T-cell (primary cell): Measurements from ENCODE around the gene ATIC. TPM values are rescaled to one million over a fixed set of nuclear protein-coding genes. Genes with fewer than 3 reads are reported as not detected.

Source experiments
- ATAC-seq, 4 experiments: fragments of 200-7000 bp in 3 of 4; fragments of 150-1000 bp in 1 of 4; cut with Tn5 transposase; replicated peaks in 1 of 4; 1 replicate in 3 of 4; 2 replicates in 1 of 4; pipeline ENCODE4 v1.10.0; 2021; ENCODE audit warnings: moderate library complexity in 3 of 4, mild to moderate bottlenecking in 2 of 4, moderate number of reproducible peaks in 1 of 4
- CTCF ChIA-PET, 2 donors: fragments of 300-600 bp; sonication (Branson Sonifier 250); formaldehyde crosslinking; loops; one replicate each; lab custom pipeline; 2022; ENCODE audit warnings: antibody characterized with exemption in 2 of 2; lab: Charles Lee
- POLR2A ChIA-PET, 2 donors: fragments of 300-600 bp; sonication (Branson Sonifier 250); formaldehyde crosslinking; loops; one replicate each; lab custom pipeline; 2022; ENCODE audit warnings: antibody characterized with exemption in 2 of 2; lab: Charles Lee
- DNase-seq, 35 experiments: peaks; one replicate each; pipeline versions ENCODE4 v3.0.0 to v3.0.0-alpha.2; 2013 to 2023
- H3K27ac ChIP-seq: one replicate; pipeline ENCODE4 v1.5.1; 2013; ENCODE audit warnings: low read length
- H3K27me3 ChIP-seq, 2 experiments: replicated peaks in 1 of 2; 1 replicate in 1 of 2; 2 replicates in 1 of 2; pipeline versions ENCODE4 v1.6.1 to v1.7.0; 2013; ENCODE audit warnings: low read length in 1 of 2, mixed read lengths in 1 of 2; ENCODE audit not compliant: control insufficient read depth in 2 of 2, insufficient read depth in 2 of 2; ENCODE audit errors: extremely low read depth in 1 of 2
- H3K36me3 ChIP-seq, 2 donors: 1 replicate in 1 of 2; 2 replicates in 1 of 2; pipeline versions ENCODE4 v1.6.1 to v1.7.0; 2013; ENCODE audit warnings: low read length in 1 of 2; ENCODE audit not compliant: control insufficient read depth in 2 of 2, insufficient read depth in 1 of 2; ENCODE audit errors: extremely low read depth in 1 of 2
- H3K4me1 ChIP-seq, 2 experiments: 1 replicate in 1 of 2; 2 replicates in 1 of 2; pipeline versions ENCODE4 v1.6.1 to v1.7.0; 2013; ENCODE audit warnings: low read length in 2 of 2, mixed read lengths in 1 of 2; ENCODE audit not compliant: insufficient read depth in 2 of 2, control insufficient read depth in 1 of 2; ENCODE audit errors: extremely low read depth in 1 of 2
- H3K4me3 ChIP-seq, 2 donors: 1 replicate in 1 of 2; 2 replicates in 1 of 2; pipeline versions ENCODE4 v1.5.1 to v1.7.0; 2013; ENCODE audit warnings: mild to moderate bottlenecking in 2 of 2, low read length in 1 of 2, moderate library complexity in 1 of 2; ENCODE audit not compliant: control insufficient read depth in 1 of 2; ENCODE audit errors: extremely low read depth in 1 of 2
- H3K9me3 ChIP-seq: 2 replicates; pipeline ENCODE4 v1.7.0; 2013
- H3K27ac Mint-ChIP-seq, 2 donors: one replicate each; pipeline ENCODE4 v1.8.0; 2020 to 2021; ENCODE audit warnings: mild to moderate bottlenecking in 2 of 2, mixed read lengths in 2 of 2
- H3K27me3 Mint-ChIP-seq, 2 donors: one replicate each; pipeline ENCODE4 v1.8.0; 2021 to 2022; ENCODE audit warnings: mixed read lengths in 2 of 2
- H3K36me3 Mint-ChIP-seq: one replicate; pipeline ENCODE4 v1.8.0; 2021; ENCODE audit warnings: mixed read lengths
- H3K4me1 Mint-ChIP-seq, 3 donors: one replicate each; pipeline ENCODE4 v1.8.0; 2020 to 2022; ENCODE audit warnings: mixed read lengths in 3 of 3, mild to moderate bottlenecking in 1 of 3
- H3K4me3 Mint-ChIP-seq, 3 donors: one replicate each; pipeline ENCODE4 v1.8.0; 2020 to 2022; ENCODE audit warnings: mild to moderate bottlenecking in 3 of 3, mixed read lengths in 3 of 3, moderate library complexity in 3 of 3
- H3K9me3 Mint-ChIP-seq, 3 donors: one replicate each; pipeline ENCODE4 v1.8.0; 2020 to 2022; ENCODE audit warnings: mixed read lengths in 3 of 3
- WGBS: methylation state at CpG from one replicate; pipeline ENCODE4 v1.1.5; 2013; ENCODE audit warnings: missing lambda C conversion rate; ENCODE audit not compliant: insufficient coverage; 5-methylcytosine and 5-hydroxymethylcytosine counted together
- total RNA-seq, 35 experiments: library from RNA in 6 of 35; stranded (reverse) in 6 of 35; fragments of 120-200 nt in 1 of 35; gene quantifications; one replicate each; pipeline versions ENCODE4 v1.2.1 to v1.2.4 and lab custom pipeline; 2013 to 2026

ATIC gene
- total RNA-seq, 5 donors from 2014 or later (not counting 1 experiment from before 2014, with no cell fraction given) = 61.9 to 97.4 (median 78.8) TPM

- ChIA-PET POLR2A (no interaction called here), CTCF (no interaction called here)
- H3K9me3 ChIP-seq = no peaks in the 10 kb centered on the region
- DNase-seq (no peak), ATAC-seq (no peak)
- no peak overlapping the region for H3K27ac Mint-ChIP-seq
- no peaks in the 10 kb centered on the region for H3K4me1 Mint-ChIP-seq
- H3K27me3 ChIP-seq = no peaks in the 10 kb centered on the region
- no peak overlapping the region for H3K27ac ChIP-seq
- WGBS = no CpG with 5 or more reads among the region's 3 CpGs
- no peaks in the 10 kb centered on the region for H3K4me1 ChIP-seq
- no peak overlapping the region for H3K4me3 Mint-ChIP-seq
- peaks cover 0 to 3% (median 0%) of the 10 kb centered on the region in 3 donors for H3K9me3 Mint-ChIP-seq
- no peaks in the 10 kb centered on the region for H3K27me3 Mint-ChIP-seq
- no peak overlapping the region for H3K4me3 ChIP-seq
- no peaks in the 10 kb centered on the region for H3K36me3 ChIP-seq
- H3K36me3 Mint-ChIP-seq = peaks cover 22% of the 10 kb centered on the region
These were observed 57.4 kb downstream of the ATIC start for GRCh38 chr2:215369181-215369760.

GRCh38 chr2:215370112-215370965 is 58.5 kb downstream of the ATIC start:
- H3K4me1 Mint-ChIP-seq = no peaks in the 10 kb centered on the region
- POLR2A ChIA-PET = no interaction called here
- Histone ChIP-seq H3K4me1 (no peaks in the 10 kb centered on the region), H3K27me3 (no peaks in the 10 kb centered on the region), H3K9me3 (no peaks in the 10 kb centered on the region), H3K4me3 (no peak overlapping the region), H3K36me3 (no peaks in the 10 kb centered on the region), H3K27ac (no peak overlapping the region)
- H3K36me3 Mint-ChIP-seq = peaks cover 23% of the 10 kb centered on the region
- H3K27me3 Mint-ChIP-seq = no peaks in the 10 kb centered on the region
- ATAC-seq (no peak), DNase-seq (no peak)
- no peak overlapping the region for H3K4me3 Mint-ChIP-seq
- no peak overlapping the region for H3K27ac Mint-ChIP-seq
- CTCF ChIA-PET = no interaction called here
- peaks cover 0 to 3% (median 0%) of the 10 kb centered on the region in 3 donors for H3K9me3 Mint-ChIP-seq
- 100% methylated on average over 8 of the region's 14 CpGs for WGBS

- no peaks in the 10 kb centered on the region for H3K4me1 Mint-ChIP-seq
- ChIA-PET POLR2A (interaction anchor here (0.6 kb wide), 2 partner anchors 175 to 1804 kb away, joined by 3 read pairs; no protein-coding TSS in a partner anchor), CTCF (interaction anchor here in 1 of 2 donors (0.9 kb wide), 1 partner anchor 34 kb away, joined by 3 read pairs; no protein-coding TSS in a partner anchor)
- no peaks in the 10 kb centered on the region for H3K4me1 ChIP-seq
- H3K9me3 ChIP-seq = no peaks in the 10 kb centered on the region
- H3K27me3 ChIP-seq = no peaks in the 10 kb centered on the region
- H3K4me3 ChIP-seq = no peak overlapping the region
- H3K4me3 Mint-ChIP-seq = no peak overlapping the region
- H3K36me3 ChIP-seq = no peaks in the 10 kb centered on the region
- no peak overlapping the region for H3K27ac Mint-ChIP-seq
- no peak for DNase-seq
- ATAC-seq = no peak
- H3K9me3 Mint-ChIP-seq = peaks cover 0 to 3% (median 0%) of the 10 kb centered on the region in 3 donors
- WGBS = 98% methylated on average over 8 of the region's 14 CpGs
- H3K27me3 Mint-ChIP-seq = no peaks in the 10 kb centered on the region
- peaks cover 29% of the 10 kb centered on the region for H3K36me3 Mint-ChIP-seq
- no peak overlapping the region for H3K27ac ChIP-seq
These were observed 60.3 kb downstream of the ATIC start for GRCh38 chr2:215371915-215372897.

GRCh38 chr2:215372968-215373649 is 61.2 kb downstream of the ATIC start:
- WGBS = 93% methylated on average over 6 of the region's 9 CpGs
- Mint-ChIP-seq H3K36me3 (peaks cover 28% of the 10 kb centered on the region), H3K4me1 (no peaks in the 10 kb centered on the region), H3K27ac (no peak overlapping the region), H3K9me3 (peaks cover 0 to 3% (median 0%) of the 10 kb centered on the region in 3 donors), H3K4me3 (no peak overlapping the region), H3K27me3 (no peaks in the 10 kb centered on the region)
- no peak for ATAC-seq
- no peaks in the 10 kb centered on the region for H3K27me3 ChIP-seq
- CTCF ChIA-PET = interaction anchor here (0.7 to 0.9 kb wide), 2 partner anchors 33 to 712 kb away, joined by 3 read pairs; no protein-coding TSS in a partner anchor
- no peaks in the 10 kb centered on the region for H3K36me3 ChIP-seq
- no peaks in the 10 kb centered on the region for H3K9me3 ChIP-seq
- DNase-seq = no peak
- POLR2A ChIA-PET = interaction anchor here (0.6 kb wide), 2 partner anchors 175 to 1803 kb away, joined by 3 read pairs; no protein-coding TSS in a partner anchor
- H3K4me1 ChIP-seq = no peaks in the 10 kb centered on the region
- H3K27ac ChIP-seq = no peak overlapping the region
- H3K4me3 ChIP-seq = no peak overlapping the region

- H3K9me3 ChIP-seq = no peaks in the 10 kb centered on the region
- no peaks in the 10 kb centered on the region for H3K4me1 Mint-ChIP-seq
- no peak overlapping the region for H3K4me3 ChIP-seq
- ChIA-PET POLR2A (no interaction called here), CTCF (interaction anchor here in 1 of 2 donors (0.7 kb wide), 1 partner anchor 711 kb away, joined by 3 read pairs; no protein-coding TSS in a partner anchor)
- DNase-seq = no peak
- no peaks in the 10 kb centered on the region for H3K27me3 ChIP-seq
- H3K27me3 Mint-ChIP-seq = no peaks in the 10 kb centered on the region
- WGBS = no CpG with 5 or more reads among the region's 1 CpG
- H3K27ac Mint-ChIP-seq = no peak overlapping the region
- H3K4me3 Mint-ChIP-seq = no peak overlapping the region
- H3K27ac ChIP-seq = no peak overlapping the region
- ATAC-seq = no peak
- no peaks in the 10 kb centered on the region for H3K36me3 ChIP-seq
- H3K9me3 Mint-ChIP-seq = peaks cover 0 to 3% (median 0%) of the 10 kb centered on the region in 3 donors
- no peaks in the 10 kb centered on the region for H3K4me1 ChIP-seq
- peaks cover 28% of the 10 kb centered on the region for H3K36me3 Mint-ChIP-seq
These were observed 62.1 kb downstream of the ATIC start for GRCh38 chr2:215374002-215374401.
